ENCODE data around the gene SNRNP200. TPM values are rescaled to one million over a fixed set of nuclear protein-coding genes. Genes with fewer than 3 reads are reported as not detected.

Gene SNRNP200
- total and polyA plus RNA-seq, 2 donors (not counting 1 experiment from before 2014, with no cell fraction given): 211 to 216 TPM

DNA sequence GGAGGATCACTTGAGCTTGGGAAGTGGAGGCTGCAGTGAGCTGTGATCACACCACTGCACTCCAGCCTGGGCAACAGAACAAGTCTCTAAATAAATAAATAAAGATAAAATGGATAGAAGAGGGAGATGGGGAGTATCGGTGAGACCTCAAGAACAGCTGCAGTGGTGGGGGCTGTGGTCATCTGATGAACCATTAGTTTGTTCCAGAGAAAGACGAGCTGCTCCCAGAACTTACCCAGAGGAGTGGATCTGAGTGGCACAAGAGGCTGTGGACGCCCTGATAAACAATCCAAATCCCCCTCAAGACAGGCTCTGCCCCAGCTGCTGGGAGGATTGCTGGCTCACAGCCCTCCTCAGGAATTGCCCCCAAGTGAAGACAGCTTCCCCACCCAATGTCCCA, 66.3 kb downstream of the SNRNP200 start:
- no peak for DNase-seq
- CTCF ChIA-PET: interaction anchor here (0.9 kb wide), 1 partner anchor 100 kb away, joined by 3 read pairs; no protein-coding TSS in a partner anchor

DNA sequence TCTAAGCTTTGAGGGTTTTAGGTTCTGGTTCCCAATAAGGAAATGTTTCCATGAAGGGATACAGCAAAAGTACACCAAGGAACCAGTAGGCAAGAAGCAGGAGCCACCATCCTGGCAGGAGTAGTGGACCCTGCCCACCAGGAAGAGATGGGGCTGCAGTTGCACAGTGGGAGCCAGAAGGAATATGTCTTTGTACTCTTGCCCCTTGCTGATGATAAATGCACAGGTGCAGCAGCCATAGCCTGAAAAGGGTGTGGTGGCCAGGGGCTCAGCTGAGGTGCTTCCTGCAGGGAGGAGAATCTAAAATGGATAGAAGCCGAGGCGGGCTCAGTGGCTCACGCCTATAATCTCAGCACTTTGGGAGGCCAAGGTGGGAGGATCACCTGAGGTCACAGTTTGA, 67.1 kb downstream of the SNRNP200 start:
- intact Hi-C loops (cut with micrococcal nuclease): no loop called here
- WGBS (ENCODE audit: insufficient coverage): 100% methylated on average over 2 of the region's 3 CpGs
- CTCF ChIA-PET: interaction anchor here (1.2 kb wide), 1 partner anchor 63 kb away, joined by 3 read pairs; no protein-coding TSS in a partner anchor

More for the DNA sequence above, 66.3 kb downstream of the SNRNP200 start:
- Histone ChIP-seq H2AFZ (ENCODE audit: insufficient read depth, low read depth, low read length, poor library complexity, severe bottlenecking) (no peak overlapping the region), H3K9ac (ENCODE audit: low read length) (no peak overlapping the region), H4K20me1 (ENCODE audit: control insufficient read depth, insufficient read depth, low read length, poor library complexity, severe bottlenecking) (no peaks in the 10 kb centered on the region), H3K27me3 (replicated peaks in 1 of 4; ENCODE audit: control extremely low read depth in 1 of 4, control insufficient read depth in 3 of 4, insufficient read depth in 4 of 4, low read length in 3 of 4) (no peaks in the 10 kb centered on the region), H3K79me2 (ENCODE audit: control insufficient read depth, insufficient read depth, low read length) (peaks cover 3% of the 10 kb centered on the region), H3K27ac (ENCODE audit: low read length in 2 of 2) (no peak overlapping the region), H3K4me1 (ENCODE audit: control insufficient read depth in 2 of 2, insufficient read depth in 2 of 2, low read length in 2 of 2) (peaks cover 28 to 34% of the 10 kb centered on the region in 2 donors), H3K4me3 (ENCODE audit: control extremely low read depth in 1 of 5, extremely low read depth in 1 of 5, insufficient read depth in 1 of 5, low read depth in 2 of 5, low read length in 4 of 5) (no peak overlapping the region), H3K9me3 (ENCODE audit: control extremely low read depth in 1 of 3, control insufficient read depth in 2 of 3, insufficient read depth in 1 of 3, low read length in 2 of 3) (no peaks in the 10 kb centered on the region), H3K4me2 (replicated peaks; ENCODE audit: low read depth, low read length, poor library complexity, severe bottlenecking) (no peak overlapping the region), H3K36me3 (replicated peaks in 1 of 2; ENCODE audit: control extremely low read depth in 1 of 2, control insufficient read depth in 1 of 2, extremely low read depth in 1 of 2, insufficient read depth in 2 of 2, low read length in 1 of 2) (peaks cover 0 to 3% of the 10 kb centered on the region in 2 experiments)
- TF ChIP-seq CTCF (IDR thresholded peaks at IDR 0.05) (no peak), EZH2 (IDR thresholded peaks at IDR 0.05; ENCODE audit: borderline replicate concordance, insufficient read depth, low read depth, low read length, poor library complexity, severe bottlenecking) (no peak)
- H3K9me3 Mint-ChIP-seq (ENCODE audit: insufficient read depth): no peaks in the 10 kb centered on the region
- intact Hi-C loops (cut with micrococcal nuclease): no loop called here
- POLR2A ChIA-PET: interaction anchor here (0.8 kb wide), 1 partner anchor 26 kb away, joined by 3 read pairs; no protein-coding TSS in a partner anchor
- no peak overlapping the region for H3K4me3 Mint-ChIP-seq
- H3K4me1 Mint-ChIP-seq: peaks cover 31% of the 10 kb centered on the region
- no peaks in the 10 kb centered on the region for H3K27me3 Mint-ChIP-seq
- ATAC-seq (ENCODE audit: low read depth): no peak
- WGBS (ENCODE audit: insufficient coverage): no CpG with 5 or more reads among the region's 3 CpGs
- H3K27ac Mint-ChIP-seq: no peak overlapping the region

More for the DNA sequence above, 67.1 kb downstream of the SNRNP200 start:
- no peaks in the 10 kb centered on the region for H3K9me3 ChIP-seq (ENCODE audit: control extremely low read depth in 1 of 3, control insufficient read depth in 2 of 3, insufficient read depth in 1 of 3, low read length in 2 of 3)
- H3K4me1 ChIP-seq (ENCODE audit: control insufficient read depth in 2 of 2, insufficient read depth in 2 of 2, low read length in 2 of 2): peaks cover 35 to 41% of the 10 kb centered on the region in 2 donors
- peaks cover 0 to 3% of the 10 kb centered on the region in 2 experiments for H3K36me3 ChIP-seq (replicated peaks in 1 of 2; ENCODE audit: control extremely low read depth in 1 of 2, control insufficient read depth in 1 of 2, extremely low read depth in 1 of 2, insufficient read depth in 2 of 2, low read length in 1 of 2)
- POLR2A ChIA-PET: interaction anchor here (1.1 kb wide), 1 partner anchor 30 kb away, joined by 3 read pairs; no protein-coding TSS in a partner anchor
- no peak overlapping the region for H2AFZ ChIP-seq (ENCODE audit: insufficient read depth, low read depth, low read length, poor library complexity, severe bottlenecking)
- H3K27me3 Mint-ChIP-seq: no peaks in the 10 kb centered on the region
- H3K27ac Mint-ChIP-seq: no peak overlapping the region
- no peaks in the 10 kb centered on the region for H3K27me3 ChIP-seq (replicated peaks in 1 of 4; ENCODE audit: control extremely low read depth in 1 of 4, control insufficient read depth in 3 of 4, insufficient read depth in 4 of 4, low read length in 3 of 4)
- DNase-seq (no peak), ATAC-seq (ENCODE audit: low read depth) (no peak)
- no peak overlapping the region for H3K4me3 Mint-ChIP-seq
- TF ChIP-seq EZH2 (IDR thresholded peaks at IDR 0.05; ENCODE audit: borderline replicate concordance, insufficient read depth, low read depth, low read length, poor library complexity, severe bottlenecking) (no peak), CTCF (IDR thresholded peaks at IDR 0.05) (no peak)
- H3K9ac ChIP-seq (ENCODE audit: low read length): no peak overlapping the region
- H3K4me1 Mint-ChIP-seq: peaks cover 37% of the 10 kb centered on the region
- H3K27ac ChIP-seq (ENCODE audit: low read length in 2 of 2): no peak overlapping the region
- H3K79me2 ChIP-seq (ENCODE audit: control insufficient read depth, insufficient read depth, low read length): peaks cover 3% of the 10 kb centered on the region
- H3K4me3 ChIP-seq (ENCODE audit: control extremely low read depth in 1 of 5, extremely low read depth in 1 of 5, insufficient read depth in 1 of 5, low read depth in 2 of 5, low read length in 4 of 5): no peak overlapping the region
- H4K20me1 ChIP-seq (ENCODE audit: control insufficient read depth, insufficient read depth, low read length, poor library complexity, severe bottlenecking): no peaks in the 10 kb centered on the region
- no peaks in the 10 kb centered on the region for H3K9me3 Mint-ChIP-seq (ENCODE audit: insufficient read depth)
- H3K4me2 ChIP-seq (replicated peaks; ENCODE audit: low read depth, low read length, poor library complexity, severe bottlenecking): no peak overlapping the region
